Right ventricle myocardium inferior (tissue), 1 donor: ENCODE results near the gene MIER2. TPM values are rescaled to one million over a fixed set of nuclear protein-coding genes. Genes with fewer than 3 reads are reported as not detected.
A peak's percentile ranks its signal among the peaks of the same experiment; 100 is the strongest.

ENCODE experiments used
- ATAC-seq: fragments of 200-7000 bp; cut with Tn5 transposase; one replicate; pipeline ENCODE4 v1.9.1; 2020; ENCODE audit warnings: mild to moderate bottlenecking, moderate library complexity
- DNase-seq: peaks from one replicate; pipeline ENCODE4 v3.0.0; 2021; ENCODE audit errors: missing footprints
- intact Hi-C: fragments of 100-400 bp; cut with DNase I; formaldehyde crosslinking; loops from one replicate; pipeline ENCODE4 v1.11.0; 2022
- total RNA-seq: library from RNA; stranded (reverse); fragmentation: NEBNext Ultra II Directional; extraction: Animal tissue kit (Norgen Biotek cat#: 25700); gene quantifications from one replicate; pipeline ENCODE4 v1.2.1, GENCODE V29; 2021
- donor health status: DM: no; HTN: yes; CAD: no; lungs with severe emphysema.

Gene MIER2
- total RNA-seq, 1 donor from 2014 or later: 16.3 TPM

DNA sequence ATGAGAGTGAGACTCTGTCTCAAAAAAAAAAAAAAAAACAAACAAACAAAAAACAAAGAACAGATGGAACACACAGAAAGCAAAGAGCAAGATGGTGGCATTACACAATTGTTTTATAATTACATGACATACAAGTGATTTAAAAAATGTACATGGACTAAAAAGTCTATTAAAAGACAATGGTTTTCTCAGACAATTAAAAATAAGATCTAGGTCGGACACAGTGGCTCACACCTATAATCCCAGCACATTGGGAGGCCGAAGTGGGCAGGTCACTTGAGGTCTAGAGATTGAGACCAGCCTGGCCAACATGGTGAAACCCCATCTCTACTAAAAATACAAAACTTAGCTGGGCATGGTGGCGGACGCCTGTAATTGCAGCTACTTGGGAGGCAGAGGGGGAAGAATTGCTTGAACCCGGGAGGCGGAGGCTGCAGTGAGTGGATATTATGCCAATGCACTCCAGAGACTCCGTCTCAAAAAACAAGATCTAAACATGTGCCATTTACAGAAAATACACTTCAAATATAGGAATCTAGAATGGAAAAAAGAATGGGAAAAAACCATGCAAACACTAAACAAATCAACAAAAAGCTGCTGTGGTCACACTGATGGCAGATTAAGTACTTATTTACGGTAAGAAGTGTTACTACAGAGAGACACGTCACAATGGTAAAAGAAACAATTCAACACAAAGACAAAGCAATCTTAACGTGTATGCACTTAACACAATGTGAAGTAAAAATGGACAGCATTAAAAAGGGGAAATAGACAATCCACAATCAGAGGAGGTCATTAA is 26.7 kb downstream of the MIER2 start:
- DNase-seq: no peak
- intact Hi-C loops: no loop called here
- no peak for ATAC-seq

DNA sequence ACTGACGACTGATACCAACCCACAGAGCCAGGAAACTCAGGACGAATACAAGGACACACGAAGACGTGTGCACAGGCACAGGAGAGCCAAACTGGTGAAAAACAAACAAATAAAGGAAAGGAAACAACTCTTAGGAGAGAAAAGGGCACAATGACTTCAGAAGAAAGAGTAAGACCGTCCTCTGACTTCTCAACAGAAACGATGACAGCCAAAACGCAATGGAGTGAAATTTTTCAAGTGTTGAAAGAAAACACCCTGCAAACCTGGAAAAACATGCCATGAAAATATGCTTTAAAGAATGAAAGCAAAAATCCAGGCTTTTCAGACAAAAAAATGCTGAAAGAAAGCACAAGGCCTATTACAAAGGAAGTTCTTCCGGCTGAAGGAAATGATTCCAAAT is 28.8 kb downstream of the MIER2 start:
- intact Hi-C loops: no loop called here
- ATAC-seq (no peak), DNase-seq (no peak)

GRCh38 chr19:313988-314815 is 30.4 kb downstream of the MIER2 start:
- ATAC-seq: no peak

DNA sequence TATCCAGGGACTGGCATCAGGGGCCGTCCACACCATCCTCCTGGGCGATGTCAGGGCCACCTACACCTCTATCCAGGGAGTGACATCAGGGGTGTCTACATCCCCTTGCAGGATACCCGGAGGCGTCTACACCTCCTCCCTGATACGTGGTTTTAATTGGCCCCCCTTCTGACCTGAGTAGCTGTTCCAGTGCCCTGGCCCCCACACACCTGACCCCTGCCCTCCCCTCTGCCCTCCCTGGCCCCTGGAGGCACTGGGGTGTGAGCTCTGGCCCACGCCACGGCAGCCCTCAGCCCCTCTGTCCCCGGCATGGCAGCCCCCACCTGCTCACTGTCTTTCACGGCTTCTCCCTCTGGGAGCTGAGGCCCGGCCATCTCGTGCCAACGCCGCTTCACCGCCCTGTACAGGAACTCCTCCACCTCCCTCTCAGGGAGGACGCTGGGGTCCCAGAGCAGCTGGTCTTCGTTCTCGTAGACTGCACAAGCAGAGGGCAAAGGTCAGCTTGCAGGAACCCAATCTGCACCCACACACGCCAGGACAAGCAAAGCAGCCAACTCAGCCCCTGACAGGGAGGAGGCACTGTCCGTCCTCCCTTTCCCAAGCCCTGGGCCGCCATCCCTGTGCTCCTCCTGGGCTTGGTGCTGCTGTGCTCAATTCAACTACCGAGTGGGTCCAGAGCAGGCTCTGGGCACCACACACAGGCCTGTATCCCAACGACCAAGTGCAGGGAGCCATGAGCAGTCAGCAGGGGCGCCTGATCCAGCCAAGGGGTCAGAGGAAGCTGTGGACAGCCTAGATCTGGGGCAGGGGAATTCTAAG is 31.2 kb downstream of the MIER2 start:
- no peak for DNase-seq
- intact Hi-C loops: no loop called here
- ATAC-seq: no peak

More at GRCh38 chr19:313988-314815, 30.4 kb downstream of the MIER2 start:
- DNase-seq: no peak
- intact Hi-C loops: no loop called here

- ATAC-seq (no peak), DNase-seq (no peak)
- intact Hi-C loops: no loop called here
Observed at GRCh38 chr19:311813-312261, 32.8 kb downstream of the MIER2 start.

DNA sequence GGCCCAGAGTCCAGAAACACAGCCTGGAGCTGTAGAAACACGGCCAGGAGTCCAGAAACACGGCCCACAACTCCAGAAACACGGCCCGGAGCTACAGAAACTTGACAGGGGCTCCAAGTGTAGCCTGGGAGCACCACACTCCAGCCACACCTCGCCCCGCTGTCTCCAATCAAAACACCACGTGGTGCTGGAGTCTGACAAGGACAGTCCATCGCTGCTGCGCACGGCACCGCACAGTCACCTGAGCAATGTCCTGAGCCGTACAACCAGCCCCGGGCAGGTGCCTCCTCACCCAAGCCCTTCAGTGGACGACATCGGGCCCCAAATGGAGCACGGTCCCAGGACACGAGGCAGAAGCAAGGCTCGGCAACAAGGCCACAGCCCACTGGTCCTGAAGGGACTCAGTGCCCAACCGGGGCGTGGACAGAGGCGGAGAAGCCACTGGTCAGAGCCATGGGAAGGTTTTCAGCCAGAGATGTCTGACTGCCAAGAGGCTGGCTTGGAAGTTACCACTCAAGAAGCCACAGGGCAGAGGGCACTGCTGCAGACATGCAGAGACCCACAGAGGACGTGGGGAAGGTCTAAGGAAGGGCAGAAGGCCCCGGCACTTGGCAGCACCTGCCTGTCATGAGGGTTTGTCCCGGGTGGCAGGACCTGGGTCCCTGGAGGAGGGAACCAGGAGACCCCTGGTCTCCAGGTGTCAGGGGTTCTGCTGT is 33.7 kb downstream of the MIER2 start:
- ATAC-seq (no peak), DNase-seq (no peak)
- intact Hi-C loops: no loop called here

GRCh38 chr19:310141-310651 is 34.4 kb downstream of the MIER2 start:
- ATAC-seq (no peak), DNase-seq (no peak)
- intact Hi-C loops: no loop called here

DNA sequence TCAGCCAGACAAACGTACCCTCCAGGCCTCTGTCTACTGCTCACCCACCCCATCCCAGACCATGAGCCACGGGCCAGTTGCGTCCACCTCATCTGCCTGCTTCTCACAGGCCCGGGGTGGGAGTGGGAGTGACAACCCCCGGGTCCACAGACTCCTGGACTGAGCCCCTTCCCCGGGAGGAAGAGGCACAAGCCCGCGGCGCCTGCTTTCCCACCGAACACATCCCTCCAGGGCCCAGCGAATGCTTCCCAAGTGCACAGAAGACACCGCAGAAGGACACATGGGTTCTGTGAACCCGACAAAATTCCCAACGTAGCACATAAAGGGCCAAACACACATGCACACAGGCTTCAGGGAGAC is 35.4 kb downstream of the MIER2 start:
- intact Hi-C loops: loop anchor here (2.0 kb wide), 1 partner anchor 34 kb away; no protein-coding TSS in a partner anchor
- no peak for DNase-seq
- ATAC-seq: no peak

GRCh38 chr19:308471-309205 is 36.0 kb downstream of the MIER2 start:
- DNase-seq: no peak
- ATAC-seq: no peak
- intact Hi-C loops: loop anchor here (2.0 kb wide), 1 partner anchor 34 kb away; no protein-coding TSS in a partner anchor

GRCh38 chr19:307793-308420 is 36.7 kb downstream of the MIER2 start:
- ATAC-seq (no peak), DNase-seq (no peak)
- intact Hi-C loops: loop anchor here (2.0 kb wide), 1 partner anchor 35 kb away; no protein-coding TSS in a partner anchor

- no peak for ATAC-seq
- DNase-seq: no peak
Observed at GRCh38 chr19:307111-307531, 37.5 kb downstream of the MIER2 start.

GRCh38 chr19:306151-306900 is 38.3 kb downstream of the MIER2 start:
- peak; percentile 18 for ATAC-seq
- intact Hi-C loops: no loop called here

More at GRCh38 chr19:307111-307531, 37.5 kb downstream of the MIER2 start:
- intact Hi-C loops: no loop called here

DNA sequence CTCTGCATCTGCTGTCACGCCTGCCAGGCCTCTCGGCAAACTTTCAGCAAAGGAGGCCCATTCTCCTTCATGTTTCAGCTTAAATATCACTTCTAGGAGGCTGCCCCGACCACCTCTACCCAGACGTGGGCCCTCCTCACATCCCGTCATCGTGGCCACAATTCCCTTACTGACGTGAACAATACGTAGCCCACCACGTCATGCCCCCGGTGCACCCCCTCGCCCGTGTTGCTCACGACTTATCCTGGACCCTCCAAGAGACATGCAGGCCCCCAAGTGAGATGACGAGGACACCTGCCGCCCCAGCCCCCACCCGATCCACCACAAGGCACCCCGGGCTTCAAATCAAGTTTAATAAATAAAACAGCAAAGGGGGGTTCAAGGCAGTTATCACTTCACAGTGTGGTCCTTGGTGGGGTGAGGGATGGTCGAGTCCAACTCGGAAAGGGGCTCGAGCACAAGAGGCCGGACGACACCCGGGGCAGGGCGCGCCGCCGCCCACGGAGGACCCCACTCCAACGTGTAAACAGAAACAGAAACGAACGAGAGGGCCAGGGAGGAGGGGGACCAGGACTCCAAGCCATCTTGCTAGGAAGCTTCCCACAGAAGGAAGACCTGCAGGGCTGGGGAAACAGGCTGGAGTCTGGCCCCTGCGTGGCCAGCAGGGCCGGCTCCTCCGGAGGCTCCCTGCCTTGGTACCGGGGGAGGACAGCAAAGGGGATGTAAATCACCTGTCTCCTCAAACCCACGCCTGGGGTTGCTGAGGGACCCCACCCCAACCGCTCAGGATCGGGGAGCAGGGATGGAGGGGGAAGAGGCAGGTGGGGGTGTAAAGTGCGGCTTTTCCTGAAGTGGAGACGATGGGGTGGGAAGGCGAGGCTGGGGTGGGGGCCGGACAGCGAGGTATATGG is 39.1 kb downstream of the MIER2 start:
- ATAC-seq (no peak), DNase-seq (no peak)
- intact Hi-C loops: no loop called here

More at GRCh38 chr19:306151-306900, 38.3 kb downstream of the MIER2 start:
- no peak for DNase-seq

DNA sequence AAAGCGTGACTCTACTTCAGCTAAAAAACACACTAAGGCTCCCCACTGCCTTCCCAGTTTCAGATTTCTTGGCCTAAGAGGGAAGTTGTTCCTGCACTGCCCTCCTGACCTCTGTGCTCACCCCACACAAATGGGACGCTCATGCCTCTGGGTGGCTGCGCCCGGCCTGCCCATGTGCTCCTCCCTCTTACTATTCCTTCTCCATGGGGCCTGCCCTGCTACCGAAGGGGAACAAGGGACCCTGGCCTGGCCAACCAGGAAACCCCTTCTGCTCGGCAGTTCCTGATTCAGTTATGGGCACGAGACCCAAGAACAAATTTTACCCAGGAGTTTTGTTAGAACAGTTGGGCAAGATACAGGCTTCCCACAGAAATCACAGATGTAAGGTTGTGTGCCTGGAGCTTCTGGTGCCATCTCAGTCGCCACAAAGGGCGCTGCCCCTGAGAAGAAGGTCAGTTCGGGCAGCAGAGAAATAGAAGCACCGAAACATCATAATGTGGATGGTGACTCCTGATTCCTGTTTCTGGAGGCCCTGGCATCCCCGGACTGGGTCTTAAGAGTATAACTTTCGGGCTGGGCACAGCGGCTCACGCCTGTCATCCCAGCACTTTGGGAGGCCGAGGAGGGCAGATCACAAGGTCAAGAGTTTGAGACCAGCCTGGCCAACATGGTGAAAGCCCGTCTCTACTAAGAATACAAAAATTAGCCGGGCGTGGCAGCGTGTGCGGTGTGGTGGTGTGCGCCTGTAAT is 47.9 kb downstream of the MIER2 start:
- intact Hi-C loops: no loop called here
- peak; percentile 65 for ATAC-seq

More for the DNA sequence above, 47.9 kb downstream of the MIER2 start:
- peak; percentile 84 for DNase-seq
